T-helper 22 cell (primary cell): ENCODE data around the gene MTHFR.

Experiments
- DNase-seq: peaks from one replicate; pipeline ENCODE4 v3.0.0-alpha.2; 2020; ENCODE audit warnings: low read depth

Gene MTHFR

GRCh38 chr1:11753555-11754208, 52.1 kb downstream of the MTHFR start:
- no peak for DNase-seq

- no peak for DNase-seq
These were observed 53.2 kb downstream of the MTHFR start for GRCh38 chr1:11752359-11753088.

- no peak for DNase-seq
These were observed 54.7 kb downstream of the MTHFR start for GRCh38 chr1:11751087-11751486.

- DNase-seq: no peak
These were observed 55.8 kb downstream of the MTHFR start for GRCh38 chr1:11749996-11750395.

GRCh38 chr1:11749203-11749689, 56.5 kb downstream of the MTHFR start:
- no peak for DNase-seq

GRCh38 chr1:11748294-11749202, 57.2 kb downstream of the MTHFR start:
- DNase-seq: no peak

- DNase-seq: no peak
These were observed 58.8 kb downstream of the MTHFR start for GRCh38 chr1:11746795-11747487.

GRCh38 chr1:11746092-11746491, 59.7 kb downstream of the MTHFR start:
- no peak for DNase-seq

- no peak for DNase-seq
These were observed 61.5 kb downstream of the MTHFR start for GRCh38 chr1:11744287-11744686.

GRCh38 chr1:11741919-11742558, 63.7 kb downstream of the MTHFR start:
- no peak for DNase-seq

- no peak for DNase-seq
These were observed 64.3 kb downstream of the MTHFR start for GRCh38 chr1:11741482-11741881.

- peak; percentile 3 for DNase-seq
These were observed 65.2 kb downstream of the MTHFR start for GRCh38 chr1:11740258-11741192.

GRCh38 chr1:11738783-11739182, 67.0 kb downstream of the MTHFR start:
- DNase-seq: no peak

- no peak for DNase-seq
These were observed 67.7 kb downstream of the MTHFR start for GRCh38 chr1:11738096-11738495.

GRCh38 chr1:11736746-11737639, 68.8 kb downstream of the MTHFR start:
- DNase-seq: peak; percentile 20

GRCh38 chr1:11735854-11736745, 69.7 kb downstream of the MTHFR start, which contains the start of gene AGTRAP:
TSS of gene AGTRAP (plus strand) at chr1:11736136. CDS start at chr1:11736209, 73 bp downstream.
- DNase-seq: peak; percentile 78
